T-helper 2 cell (primary cell): ENCODE results near the gene STEAP1.
"Not testable (repeated sequence)": the region's sequence is repeated elsewhere in the genome, so short reads cannot be mapped to it uniquely, and the experiment has no call there.

ENCODE experiments used
- DNase-seq, 5 experiments: peaks; one replicate each; pipeline versions ENCODE4 v3.0.0 to v3.0.0-alpha.2; 2012 to 2022
- total RNA-seq, 2 donors: gene quantifications; one replicate each; lab custom pipeline; 2026; lab: John Stamatoyannopoulos, UW

STEAP1 gene
- total RNA-seq = 0 reads per million in 2 donors

DNA sequence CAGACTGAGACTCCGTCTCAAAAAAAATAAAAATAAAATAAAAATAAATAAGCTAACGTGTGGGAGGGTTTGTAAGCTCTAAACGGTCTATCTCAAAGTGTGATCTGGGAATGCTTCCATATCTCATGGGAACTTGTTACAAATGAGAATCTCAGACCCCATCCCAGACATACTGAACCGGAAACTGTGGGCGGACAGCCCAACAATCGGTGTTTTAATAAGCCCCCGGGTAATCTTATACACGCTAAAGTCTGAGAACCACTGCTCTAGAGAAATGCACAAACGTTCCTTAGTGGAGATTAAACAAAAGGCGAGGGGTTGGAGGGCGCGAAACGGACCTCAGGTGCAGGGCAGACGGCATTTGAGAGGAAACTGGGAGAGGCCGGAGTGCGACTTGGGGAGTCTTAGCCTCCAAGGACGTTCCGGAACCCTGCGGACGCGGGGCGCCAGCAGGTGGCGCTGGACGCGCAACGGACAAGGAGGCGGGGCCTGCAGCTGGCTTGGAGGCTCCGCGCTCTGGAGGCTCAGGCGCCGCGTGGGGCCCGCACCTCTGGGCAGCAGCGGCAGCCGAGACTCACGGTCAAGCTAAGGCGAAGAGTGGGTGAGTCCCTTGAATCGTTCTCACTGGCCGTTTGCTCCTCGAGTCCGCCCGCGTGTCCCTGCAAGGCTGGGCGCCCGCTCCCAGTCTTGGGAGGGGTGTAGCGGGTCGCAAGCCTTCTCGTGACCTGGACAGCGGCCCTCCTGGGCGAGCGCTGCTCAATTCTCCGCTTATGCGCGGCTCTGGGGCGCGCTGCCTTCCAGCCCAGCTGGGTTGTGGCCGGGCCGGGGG lies at the start of gene STEAP1:
Gene STEAP1, plus strand, starts transcription at position 527 of the 829 bp plus-strand sequence. CDS start 5,320 bp downstream, outside the sequence.
- DNase-seq = peak; percentile 64 to 82 (median 73)

DNA sequence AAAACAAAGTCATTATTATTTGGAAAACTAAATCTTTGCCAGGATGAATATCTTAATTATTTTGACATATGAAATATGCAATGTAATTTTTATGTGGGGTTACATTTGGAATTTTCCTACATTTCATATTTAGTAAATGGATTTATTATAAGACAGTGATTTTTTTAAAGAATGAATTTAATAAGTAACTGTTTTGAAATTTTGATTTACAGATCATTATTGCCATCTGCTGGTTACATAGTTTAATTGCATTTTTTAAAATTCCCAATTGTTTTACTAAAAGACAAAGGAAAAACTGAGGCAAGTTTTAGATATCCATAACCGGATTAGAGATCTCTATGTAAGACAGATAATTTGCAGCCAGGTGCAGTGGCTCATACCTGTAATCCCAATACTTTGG lies 39.3 kb upstream of the STEAP1 start:
- DNase-seq = not testable (repeated sequence)

DNA sequence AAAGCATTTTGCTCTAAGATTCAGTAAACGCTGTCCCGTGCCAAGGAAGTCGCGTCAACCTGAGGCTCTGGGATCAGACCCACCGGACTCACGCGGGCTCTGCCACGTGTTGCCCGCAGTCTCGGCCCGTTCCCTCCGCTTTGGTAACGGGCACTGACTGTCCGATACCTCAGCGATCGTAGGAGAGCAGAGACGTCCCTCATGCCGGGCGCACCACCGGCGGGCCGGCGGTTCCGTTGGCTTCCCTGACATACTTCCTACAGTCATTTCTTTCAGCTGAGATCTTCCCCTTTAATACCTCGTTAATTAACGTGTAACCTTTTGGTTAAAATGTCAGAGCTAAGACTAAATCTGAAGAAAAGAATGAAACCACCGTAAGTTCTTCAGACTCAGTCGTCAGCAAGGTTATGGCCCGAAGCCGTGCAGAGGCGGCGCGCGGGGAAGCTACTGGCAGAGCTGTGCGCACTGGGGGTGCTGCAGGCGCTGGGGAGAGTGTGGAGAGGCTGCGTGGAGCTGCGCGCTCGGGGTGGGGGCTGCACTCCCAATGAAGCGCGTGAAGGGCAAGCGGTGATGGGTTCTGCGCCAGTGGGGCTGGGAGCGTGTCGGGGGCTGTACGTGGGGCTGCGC lies 35.6 kb upstream of the STEAP1 start:
- not testable (repeated sequence) for DNase-seq

DNA sequence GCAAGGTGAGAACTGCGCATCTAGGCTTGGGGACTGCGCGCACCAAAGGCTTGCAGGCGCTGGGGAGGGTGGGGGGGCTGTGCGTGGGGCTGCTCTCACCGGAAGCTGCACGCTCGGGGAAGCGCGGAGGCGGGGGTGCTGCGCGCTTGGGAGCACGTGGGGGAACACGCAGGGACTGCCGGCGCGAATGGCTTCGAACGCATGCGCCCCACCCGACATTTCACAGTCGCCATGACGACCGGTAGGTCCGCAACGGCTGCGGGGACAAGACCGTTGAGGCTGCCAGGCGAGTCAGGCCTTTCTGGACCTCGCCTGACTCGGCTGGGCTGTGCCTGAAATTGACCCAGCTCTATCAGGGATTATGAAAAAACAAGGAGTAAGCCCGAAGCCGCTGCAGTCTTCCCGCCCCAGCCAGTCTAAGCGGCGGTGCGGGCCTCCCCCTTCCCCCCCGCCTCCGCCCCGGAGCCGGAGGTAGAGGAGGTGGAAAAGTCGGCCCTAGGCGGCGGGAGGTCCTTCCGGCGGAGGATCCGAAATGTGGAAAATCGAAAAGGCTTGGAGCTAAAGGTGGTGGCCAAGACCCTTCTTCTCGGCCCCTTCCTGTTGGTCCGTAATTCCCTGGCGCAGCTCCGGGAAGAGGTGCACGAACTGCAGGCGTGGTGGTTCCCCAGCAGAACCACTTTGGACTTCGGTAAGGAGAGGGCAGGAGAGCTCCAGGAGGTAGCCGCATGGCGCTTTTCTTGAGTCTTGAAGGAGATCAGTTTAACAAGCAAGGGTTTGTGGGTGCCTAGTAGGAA lies 34.9 kb upstream of the STEAP1 start:
- peak in 2 of 5 experiments; percentile 6 to 23 for DNase-seq

DNA sequence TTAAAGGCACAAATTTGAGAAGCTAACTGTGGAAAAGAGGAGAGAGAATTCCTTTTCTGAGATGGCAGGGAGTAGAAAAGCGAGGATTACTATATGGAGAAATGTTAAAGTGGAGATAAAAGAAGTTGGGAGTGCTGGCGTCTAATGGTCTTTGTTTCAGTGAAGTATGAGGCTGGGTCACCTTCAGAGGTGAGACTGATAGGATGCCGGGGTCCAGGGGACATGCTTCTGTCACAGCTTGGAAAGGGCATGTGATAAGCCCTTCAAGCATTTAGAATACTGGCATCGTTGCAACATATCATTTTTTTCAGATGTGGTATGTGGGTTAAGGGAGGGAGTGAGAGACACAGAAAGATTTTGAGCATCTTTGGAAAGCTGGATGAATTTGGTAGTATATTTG lies 34.1 kb upstream of the STEAP1 start:
- not testable (repeated sequence) for DNase-seq

DNA sequence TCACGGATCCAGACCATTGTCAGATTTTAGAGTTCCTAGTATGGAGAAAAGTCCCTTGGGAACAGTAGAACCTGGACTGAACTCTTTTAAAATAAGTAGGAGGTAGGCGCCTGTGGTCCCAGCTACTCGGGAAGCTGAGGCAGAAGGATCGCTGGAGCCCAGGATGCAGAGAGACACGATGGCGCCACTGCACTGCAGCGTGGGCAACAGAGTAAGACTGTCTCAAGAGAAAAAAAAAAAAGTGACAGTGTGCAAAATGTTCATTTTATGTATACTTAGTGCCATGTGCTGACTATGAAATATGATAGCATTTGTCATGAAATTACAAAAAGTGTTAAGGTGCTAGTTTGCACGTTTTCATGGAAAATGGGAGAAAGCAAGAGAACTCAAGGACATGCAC lies 22.5 kb upstream of the STEAP1 start:
- DNase-seq = not testable (repeated sequence)

DNA sequence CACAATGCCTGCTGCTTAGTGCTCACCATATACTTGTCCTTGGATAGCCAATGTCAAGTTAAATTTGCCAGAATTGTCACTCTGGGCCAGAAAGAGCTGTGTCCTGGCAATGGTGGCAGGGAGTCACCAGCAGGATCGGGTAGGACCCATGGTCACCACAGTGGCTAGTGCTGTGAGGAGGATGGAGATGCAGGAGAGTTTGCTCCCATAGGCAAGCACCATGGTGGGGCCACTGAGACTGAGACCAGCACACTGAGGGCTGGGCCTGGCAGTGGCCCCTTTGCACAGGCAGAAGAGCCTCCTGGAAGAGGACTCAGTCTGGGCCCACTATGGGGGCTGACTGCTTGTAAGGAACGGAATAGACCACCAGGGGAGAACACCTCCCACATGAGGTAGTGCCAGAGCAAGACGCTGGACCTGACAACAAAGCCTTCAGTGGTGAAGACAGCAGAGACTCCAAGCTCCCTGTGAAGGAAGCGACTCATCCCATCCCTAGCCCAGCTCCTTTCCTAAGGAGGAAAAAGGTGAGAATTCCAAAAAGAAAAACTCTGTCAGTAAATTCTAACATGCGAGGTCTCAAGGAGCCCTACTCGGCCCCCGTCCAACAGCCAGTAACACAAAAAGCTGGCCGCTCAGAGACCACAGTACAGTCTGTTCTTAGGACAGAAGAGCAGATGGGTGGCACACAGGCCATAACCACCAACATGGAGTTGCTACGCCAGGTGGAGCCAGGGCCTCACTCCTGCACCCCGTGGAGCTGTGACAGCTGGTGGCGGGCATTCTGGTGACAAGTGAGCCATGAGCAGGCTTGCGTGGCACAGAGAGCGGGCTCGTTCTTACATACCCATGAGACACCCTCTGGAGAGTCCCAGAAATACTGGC lies 6.9 kb upstream of the STEAP1 start:
- DNase-seq = not testable (repeated sequence)

DNA sequence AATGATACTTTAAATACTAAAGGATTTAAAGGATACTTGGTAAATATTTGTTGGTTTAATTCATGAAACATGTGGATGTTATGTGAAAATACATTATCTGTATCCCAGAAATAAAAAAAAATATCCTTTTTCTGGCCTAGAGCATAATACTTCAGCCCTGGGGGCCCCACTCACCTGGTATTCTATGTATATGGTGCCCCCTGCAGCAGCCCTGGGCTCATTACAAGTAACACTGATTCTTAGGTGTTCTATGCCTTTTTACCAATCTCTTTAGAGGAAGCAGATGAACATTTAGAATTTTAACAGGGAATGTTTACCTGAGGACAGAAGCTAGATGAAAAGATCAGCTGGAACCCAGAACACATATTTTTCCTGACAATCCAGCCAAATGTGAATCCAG lies 4.8 kb upstream of the STEAP1 start:
- peak in 1 of 5 experiments; percentile 6 for DNase-seq

DNA sequence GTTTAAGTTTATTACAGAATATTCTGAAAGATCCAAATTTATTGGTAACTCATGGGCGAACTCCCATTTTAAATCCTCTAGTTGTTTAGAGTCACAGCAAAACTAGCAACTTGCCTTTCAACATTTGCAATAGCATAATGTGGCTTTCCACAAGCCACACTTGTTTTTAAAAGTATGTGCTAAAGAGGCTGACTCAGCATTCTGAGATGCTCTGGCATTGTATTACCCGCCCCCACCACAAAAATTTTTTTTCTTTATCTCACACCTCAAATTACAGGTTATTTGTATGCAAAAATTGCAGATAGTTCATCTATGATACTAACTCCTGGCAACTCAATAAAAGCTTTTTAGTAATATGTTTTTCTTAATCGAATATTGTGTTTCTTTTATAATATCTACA lies 2.4 kb upstream of the STEAP1 start:
- not testable (repeated sequence) for DNase-seq

DNA sequence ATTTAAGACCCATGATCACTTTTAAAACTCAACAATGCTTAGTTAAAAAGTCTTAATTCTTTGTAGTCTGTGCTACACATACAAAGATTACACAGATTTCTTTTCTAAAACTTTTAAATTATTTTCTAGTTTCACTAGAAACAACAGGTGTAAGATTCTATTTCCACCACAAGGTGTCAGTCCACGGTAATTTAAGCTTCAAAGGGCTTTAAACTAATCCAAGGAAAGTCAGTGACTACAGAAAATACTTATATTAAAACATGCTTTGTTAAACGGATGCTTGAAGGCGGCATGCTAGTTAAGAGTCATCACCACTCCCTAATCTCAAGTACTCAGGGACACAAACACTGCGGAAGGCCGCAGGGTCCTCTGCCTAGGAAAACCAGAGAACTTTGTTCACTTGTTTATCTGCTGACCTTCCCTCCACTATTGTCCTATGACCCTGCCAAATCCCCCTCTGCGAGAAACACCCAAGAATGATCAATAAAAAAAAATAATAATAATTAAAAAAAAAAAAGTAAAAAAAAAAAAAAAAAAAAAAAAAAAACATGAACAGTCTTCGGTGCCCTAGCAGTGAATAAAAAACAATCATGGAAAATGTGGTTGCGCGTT lies 1.5 kb upstream of the STEAP1 start:
- DNase-seq = peak in 1 of 5 experiments; percentile 37

DNA sequence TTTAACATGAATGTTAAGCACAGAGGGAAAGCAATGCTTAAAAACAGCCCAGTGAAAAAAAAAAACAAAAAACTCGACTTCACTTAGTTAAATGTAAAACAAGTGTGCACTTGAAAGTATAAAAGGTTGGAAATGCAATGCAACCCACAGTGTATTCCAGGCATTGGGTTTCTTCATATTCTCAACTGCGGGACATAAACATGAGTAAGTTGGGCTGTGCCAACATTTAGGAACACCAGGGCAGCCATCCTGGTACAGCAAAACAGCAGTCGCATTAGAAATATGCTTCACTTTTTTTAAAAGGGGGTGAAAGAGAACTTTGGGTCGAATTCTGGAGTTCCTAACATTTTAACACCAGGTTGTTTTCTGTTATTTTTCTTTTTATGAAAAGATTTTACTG lies 937 bp downstream of the STEAP1 start:
- no peak for DNase-seq

DNA sequence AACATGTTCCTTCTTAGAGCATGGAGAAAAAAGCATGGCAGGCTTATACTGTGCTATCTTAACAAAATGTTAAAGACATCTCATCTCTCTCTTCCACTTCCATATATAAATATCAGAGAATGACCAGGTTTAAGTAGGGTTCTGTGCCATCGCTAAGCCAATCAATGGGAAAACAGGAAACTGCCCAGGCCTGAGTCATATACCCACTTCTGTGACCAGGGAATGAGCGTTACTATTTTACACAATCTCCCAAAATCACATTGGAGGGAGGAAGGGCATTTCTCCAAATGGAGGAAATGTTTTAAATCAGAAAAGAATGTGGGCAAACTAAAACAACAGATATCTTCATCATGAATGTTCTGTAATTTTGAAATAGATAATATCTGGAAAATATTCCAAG lies 3.1 kb downstream of the STEAP1 start:
- not testable (repeated sequence) for DNase-seq

DNA sequence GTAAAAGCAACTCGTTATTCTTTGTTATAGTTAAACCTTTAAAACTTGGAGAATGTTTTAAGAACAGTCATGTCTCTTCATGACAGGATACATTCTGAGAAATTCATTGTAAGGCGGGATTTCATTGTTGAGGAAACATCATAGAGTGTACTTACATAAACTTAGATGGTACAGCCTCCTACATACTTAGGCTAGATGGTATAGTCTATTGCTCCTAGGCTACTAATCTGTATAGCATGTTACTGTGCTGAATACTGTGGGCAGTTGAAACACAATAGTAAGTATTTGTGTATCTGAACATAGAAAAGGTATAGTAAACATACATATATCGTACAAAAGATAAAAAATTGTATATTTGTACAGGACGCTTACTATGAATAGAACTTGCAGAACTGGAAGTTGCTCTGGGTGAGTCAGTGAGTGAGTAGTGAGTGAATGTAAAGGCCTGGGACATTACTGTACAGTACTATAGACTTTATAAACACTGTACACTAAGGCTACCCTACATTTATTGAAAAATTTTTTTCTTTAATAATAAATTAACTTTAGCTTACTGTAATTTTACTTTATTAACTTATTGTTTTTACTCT lies 3.6 kb downstream of the STEAP1 start:
- not testable (repeated sequence) for DNase-seq

DNA sequence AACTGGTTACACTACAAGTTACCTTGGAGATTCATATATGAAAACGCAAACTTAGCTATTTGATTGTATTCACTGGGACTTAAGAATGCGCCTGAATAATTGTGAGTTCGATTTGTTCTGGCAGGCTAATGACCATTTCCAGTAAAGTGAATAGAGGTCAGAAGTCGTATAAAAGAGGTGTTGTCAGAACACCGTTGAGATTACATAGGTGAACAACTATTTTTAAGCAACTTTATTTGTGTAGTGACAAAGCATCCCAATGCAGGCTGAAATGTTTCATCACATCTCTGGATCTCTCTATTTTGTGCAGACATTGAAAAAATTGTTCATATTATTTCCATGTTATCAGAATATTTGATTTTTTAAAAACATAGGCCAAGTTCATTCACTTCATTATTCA lies 9.3 kb downstream of the STEAP1 start:
- no peak for DNase-seq

DNA sequence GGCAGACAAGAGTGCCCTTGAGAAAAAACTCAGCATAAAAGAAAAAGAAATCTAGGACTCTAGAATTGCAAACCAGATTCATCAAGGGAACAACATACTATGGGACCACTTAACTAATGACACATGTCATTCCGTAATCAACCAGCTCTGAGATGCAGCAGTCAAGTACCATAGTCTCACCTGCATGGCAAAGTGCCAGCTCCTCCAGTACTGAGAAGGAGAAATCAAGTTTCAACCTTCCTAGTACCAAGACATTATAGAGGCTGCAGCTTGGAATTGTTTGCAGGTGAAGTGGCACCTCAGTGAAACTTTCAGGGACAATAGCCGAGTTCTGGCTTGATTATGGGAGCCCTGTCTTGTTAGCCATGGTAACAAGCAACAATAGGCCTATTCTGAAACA lies 11.5 kb downstream of the STEAP1 start:
- DNase-seq = no peak

DNA sequence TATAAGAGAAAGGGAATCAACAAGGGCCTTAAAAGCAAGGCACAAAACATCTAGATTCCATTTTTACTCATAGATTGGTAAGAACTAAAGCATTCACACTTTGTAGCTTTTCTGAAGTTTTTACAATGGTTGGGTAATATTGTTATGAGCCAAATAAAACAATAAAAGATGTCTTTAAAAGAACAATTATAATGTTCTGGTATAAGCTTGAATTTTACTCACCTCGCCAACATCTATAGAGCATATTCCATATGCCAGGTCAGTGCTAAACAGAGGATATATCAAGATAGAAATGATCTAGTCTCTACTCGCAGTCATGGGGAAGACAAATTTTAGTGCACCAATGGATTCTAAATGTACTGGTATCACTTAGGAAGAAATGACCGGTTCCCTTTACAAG lies 11.9 kb downstream of the STEAP1 start:
- DNase-seq = no peak

DNA sequence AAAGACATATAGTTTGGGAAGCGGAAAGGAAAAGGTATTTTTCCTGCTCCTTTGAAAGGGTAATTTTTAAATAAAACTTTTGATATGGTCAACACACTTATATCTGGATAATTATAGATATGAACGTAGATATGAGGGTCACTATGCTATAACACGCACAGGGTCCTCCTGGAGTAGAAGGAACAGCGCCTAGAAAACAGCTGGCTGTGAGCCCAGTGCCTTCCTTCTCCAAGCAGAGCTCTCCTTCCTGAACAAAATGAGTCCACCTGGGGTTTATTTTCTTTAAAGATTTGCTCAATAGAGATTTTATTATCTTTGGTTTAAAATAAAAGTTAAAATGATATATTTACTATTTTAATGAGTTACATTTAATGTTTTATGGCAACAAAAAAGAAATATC lies 13.1 kb downstream of the STEAP1 start:
- no peak for DNase-seq

DNA sequence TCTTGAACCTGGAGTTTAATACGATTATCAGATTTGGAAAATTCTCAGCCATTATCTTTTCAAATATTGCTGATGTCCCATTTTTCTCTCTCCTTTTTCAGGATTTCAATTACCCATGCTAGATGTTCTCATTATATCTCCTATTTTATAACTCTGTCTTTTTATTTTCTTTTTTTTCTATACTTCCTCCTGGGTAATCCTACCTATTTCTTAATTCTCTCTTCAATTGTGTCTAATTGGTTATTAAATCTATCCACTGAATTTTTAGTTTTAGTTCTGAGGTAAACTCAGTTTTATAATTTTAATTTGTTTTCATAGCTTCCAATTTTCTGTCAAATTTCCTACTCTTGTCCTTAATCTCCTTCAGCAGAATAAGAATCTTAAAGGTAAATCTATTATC lies 15.6 kb downstream of the STEAP1 start:
- DNase-seq = no peak

DNA sequence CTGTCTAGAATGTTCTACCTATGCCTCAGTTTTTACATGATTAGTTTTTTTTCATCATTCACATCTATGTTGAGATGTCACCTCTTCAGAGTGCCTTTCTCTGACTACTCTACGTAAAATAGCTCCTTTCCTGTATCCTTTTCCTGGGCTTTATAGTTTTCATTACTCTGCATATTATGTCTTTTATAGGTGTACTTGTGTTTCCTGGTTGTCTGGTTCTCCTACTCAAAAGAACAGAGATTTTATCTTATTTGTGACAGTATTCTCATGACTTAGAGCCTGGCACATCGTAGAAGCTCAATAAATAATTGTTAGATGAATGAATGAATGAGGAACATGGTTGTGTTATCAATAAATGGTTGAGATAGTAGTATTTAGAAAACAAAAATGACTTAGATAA lies 17.9 kb downstream of the STEAP1 start:
- DNase-seq = no peak

DNA sequence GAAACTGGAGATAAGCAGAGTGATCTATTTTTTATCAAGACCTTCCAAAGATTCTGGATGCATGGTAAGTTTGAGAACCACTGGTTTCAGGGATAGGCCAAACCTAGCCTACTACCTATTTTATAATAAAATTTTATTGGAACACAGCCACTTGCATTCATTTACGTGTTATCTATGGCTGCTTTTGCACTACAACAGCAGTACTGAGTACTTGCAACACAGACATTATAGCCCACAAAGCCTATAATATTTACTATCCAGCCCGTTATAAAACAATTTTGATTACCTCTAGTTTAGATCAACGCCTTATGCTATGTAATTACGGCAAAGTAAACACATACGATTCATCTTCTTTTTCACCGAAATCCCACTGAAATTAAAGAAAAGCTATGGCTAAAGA lies 18.4 kb downstream of the STEAP1 start:
- no peak for DNase-seq

DNA sequence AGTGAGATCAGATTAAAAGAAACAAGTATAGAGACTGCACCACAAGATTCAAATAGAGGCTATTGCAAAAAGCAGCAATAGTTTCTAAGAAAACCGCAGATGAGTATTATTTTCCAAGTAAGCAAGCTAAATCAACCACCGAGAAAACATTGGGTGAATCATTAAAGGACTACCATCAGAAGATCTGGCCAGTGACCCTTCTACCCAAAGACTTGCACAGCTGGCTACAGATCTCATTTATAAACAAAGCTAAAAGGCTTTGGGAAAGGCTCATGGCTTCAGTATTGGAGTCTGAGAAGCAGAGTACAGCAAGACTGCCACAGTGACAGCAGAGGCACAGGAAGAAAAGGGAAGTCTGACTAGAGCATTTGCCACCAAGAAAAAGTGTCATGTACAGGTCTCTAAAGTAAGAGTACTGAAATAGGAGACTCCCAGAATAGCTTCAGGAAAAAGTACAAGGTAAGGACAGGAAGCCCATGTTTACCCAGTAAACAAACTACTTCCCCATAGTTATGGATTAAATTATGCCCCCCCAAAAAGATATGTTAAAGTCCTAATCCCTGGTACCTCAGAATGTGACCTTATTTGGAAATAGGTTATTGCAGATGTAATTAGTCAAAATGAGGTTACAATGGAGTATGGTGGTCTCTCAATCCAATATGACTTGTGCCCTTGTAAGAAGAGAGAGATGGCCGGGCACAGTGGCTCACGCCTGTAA lies 19.0 kb downstream of the STEAP1 start:
- no peak for DNase-seq
